HEK293 (cell line): Measurements from ENCODE around the gene GALNT16.

Experiments used
- CTCF ChIA-PET: fragments of 350-600 bp; formaldehyde crosslinking; extraction: SDS; loops from one replicate; lab custom pipeline; 2021; ENCODE audit warnings: antibody characterized with exemption; lab: Yijun Ruan, JAX
- POLR2A ChIA-PET: fragments of 300-600 bp; formaldehyde crosslinking; extraction: SDS; loops from one replicate; lab custom pipeline; 2020; ENCODE audit warnings: antibody characterized with exemption, inconsistent platforms; lab: Yijun Ruan, JAX
- H3K27ac ChIP-seq: fragments of 200-500 bp; sonication (Bioruptor generic); 2 replicates; pipeline ENCODE4 v1.5.1; 2014; ENCODE audit warnings: low read depth, low read length, control low read depth, inconsistent platforms; ENCODE audit errors: extremely low read depth
- H3K36me3 ChIP-seq, 2 experiments: fragments of 200-500 bp in 1 of 2; sonication (Bioruptor generic) in 1 of 2; 1 replicate in 1 of 2; 2 replicates in 1 of 2; pipeline ENCODE4 v1.5.1; 2014 to 2017; ENCODE audit warnings: inconsistent platforms in 2 of 2, low read length in 2 of 2; ENCODE audit not compliant: control insufficient read depth in 2 of 2, insufficient read depth in 1 of 2
- H3K4me1 ChIP-seq: fragments of 200-500 bp; sonication (Bioruptor generic); 2 replicates; pipeline ENCODE4 v1.5.1; 2014; ENCODE audit warnings: mild to moderate bottlenecking, low read length, inconsistent platforms; ENCODE audit not compliant: control insufficient read depth, insufficient read depth
- H3K4me3 ChIP-seq: 2 replicates; pipeline ENCODE4 v1.5.1; 2011; ENCODE audit warnings: low read depth, mild to moderate bottlenecking, control low read depth, low read length, moderate library complexity
- H3K9me3 ChIP-seq: fragments of 200-500 bp; sonication (Bioruptor generic); 2 replicates; pipeline ENCODE4 v1.5.1; 2014; ENCODE audit warnings: low read depth, low read length, inconsistent platforms; ENCODE audit not compliant: control insufficient read depth, insufficient read depth
- HOXC10 ChIP-seq: sonication (generic); formaldehyde crosslinking; IDR thresholded peaks from 2 replicates; pipeline ENCODE4 v1.8.1; 2023; ENCODE audit warnings: mild to moderate bottlenecking, missing genetic modification reagents
- KLF7 ChIP-seq: fragments of 450-650 bp; formaldehyde crosslinking; IDR thresholded peaks from 2 replicates; pipeline ENCODE4 v1.5.1; 2016; ENCODE audit warnings: missing biosample characterization, missing genetic modification characterization, borderline replicate concordance
- SALL2 ChIP-seq: fragments of 450-650 bp; formaldehyde crosslinking; IDR thresholded peaks from 2 replicates; pipeline ENCODE4 v1.5.0; 2017; ENCODE audit warnings: missing biosample characterization, mild to moderate bottlenecking, missing genetic modification characterization, borderline replicate concordance
- SETDB1 ChIP-seq: IDR thresholded peaks from one replicate; pipeline ENCODE4 v1.6.1; 2017; ENCODE audit warnings: mild to moderate bottlenecking, low read length, moderate library complexity, mixed read lengths; ENCODE audit not compliant: insufficient read length
- YY2 ChIP-seq: fragments of 450-650 bp; formaldehyde crosslinking; IDR thresholded peaks from 2 replicates; pipeline ENCODE4 v1.5.1; 2016; ENCODE audit warnings: missing biosample characterization, missing genetic modification characterization
- ZBTB7A ChIP-seq: fragments of 450-650 bp; formaldehyde crosslinking; IDR thresholded peaks from 2 replicates; pipeline ENCODE4 v1.5.1; 2016; ENCODE audit warnings: low read depth, missing biosample characterization, missing genetic modification characterization
- ZEB2 ChIP-seq: fragments of 450-650 bp; formaldehyde crosslinking; IDR thresholded peaks from 2 replicates; pipeline ENCODE4 v1.5.1; 2016; ENCODE audit warnings: missing biosample characterization, missing genetic modification characterization
- ZFP37 ChIP-seq: fragments of 450-650 bp; formaldehyde crosslinking; IDR thresholded peaks from 2 replicates; pipeline ENCODE4 v1.5.1; 2016; ENCODE audit warnings: missing biosample characterization, missing genetic modification characterization
- ZNF146 ChIP-seq: fragments of 450-650 bp; formaldehyde crosslinking; IDR thresholded peaks from 2 replicates; pipeline ENCODE4 v1.5.1; 2016; ENCODE audit warnings: missing biosample characterization, missing genetic modification characterization
- ZNF174 ChIP-seq: fragments of 450-650 bp; formaldehyde crosslinking; IDR thresholded peaks from 2 replicates; pipeline ENCODE4 v1.5.0; 2017; ENCODE audit warnings: missing biosample characterization, mild to moderate bottlenecking, missing genetic modification characterization
- ZNF175 ChIP-seq: fragments of 450-650 bp; formaldehyde crosslinking; IDR thresholded peaks from 2 replicates; pipeline ENCODE4 v1.5.1; 2016; ENCODE audit warnings: missing biosample characterization, missing genetic modification characterization
- ZNF248 ChIP-seq: fragments of 450-650 bp; formaldehyde crosslinking; IDR thresholded peaks from 2 replicates; pipeline ENCODE4 v1.5.1; 2017; ENCODE audit warnings: missing biosample characterization, missing genetic modification characterization
- ZNF274 ChIP-seq, 2 experiments: fragments of 200-500 bp in 1 of 2; fragments of 450-650 bp in 1 of 2; sonication (Bioruptor generic) in 1 of 2; formaldehyde crosslinking in 1 of 2; IDR thresholded peaks; 2 replicates each; pipeline versions ENCODE4 v1.5.1 to v1.6.1; 2014 to 2016; ENCODE audit warnings: borderline replicate concordance in 1 of 2, inconsistent platforms in 1 of 2, low read length in 1 of 2, missing biosample characterization in 1 of 2, missing genetic modification characterization in 1 of 2
- ZNF423 ChIP-seq: fragments of 450-650 bp; formaldehyde crosslinking; IDR thresholded peaks from 2 replicates; pipeline ENCODE4 v1.5.1; 2016; ENCODE audit warnings: missing biosample characterization, missing genetic modification characterization
- ZNF626 ChIP-seq: fragments of 450-650 bp; sonication (Bioruptor Pico); formaldehyde crosslinking; IDR thresholded peaks from 2 replicates; pipeline ENCODE4 v1.5.1; 2018; ENCODE audit warnings: missing biosample characterization, missing genetic modification characterization, inconsistent platforms
- ZNF660 ChIP-seq: fragments of 450-650 bp; IDR thresholded peaks from 2 replicates; pipeline ENCODE4 v1.5.1; 2018; ENCODE audit warnings: missing biosample characterization, mild to moderate bottlenecking, missing genetic modification characterization
- ZNF701 ChIP-seq: fragments of 450-650 bp; formaldehyde crosslinking; IDR thresholded peaks from 2 replicates; pipeline ENCODE4 v1.5.1; 2016; ENCODE audit warnings: missing biosample characterization, missing genetic modification characterization
- ZNF76 ChIP-seq: fragments of 450-650 bp; formaldehyde crosslinking; IDR thresholded peaks from 2 replicates; pipeline ENCODE4; 2016; ENCODE audit warnings: low read depth, missing biosample characterization, missing genetic modification characterization, borderline replicate concordance
- ZNF777 ChIP-seq: fragments of 450-650 bp; formaldehyde crosslinking; IDR thresholded peaks from 2 replicates; pipeline ENCODE4 v1.5.1; 2017; ENCODE audit warnings: missing biosample characterization, missing genetic modification characterization, borderline replicate concordance
- ZSCAN16 ChIP-seq: fragments of 450-650 bp; formaldehyde crosslinking; IDR thresholded peaks from 2 replicates; pipeline ENCODE4 v1.5.1; 2016; ENCODE audit warnings: missing biosample characterization, missing genetic modification characterization
- ZSCAN23 ChIP-seq: fragments of 450-650 bp; formaldehyde crosslinking; IDR thresholded peaks from 2 replicates; pipeline ENCODE4 v1.5.1; 2016; ENCODE audit warnings: missing biosample characterization, missing genetic modification characterization
- ZSCAN4 ChIP-seq: fragments of 450-650 bp; formaldehyde crosslinking; IDR thresholded peaks from 2 replicates; pipeline ENCODE4 v1.5.1; 2017; ENCODE audit warnings: missing biosample characterization, missing genetic modification characterization
- TF ChIP-seq, protein P1 (sequence below): fragments of 450-650 bp; formaldehyde crosslinking; IDR thresholded peaks from 2 replicates; pipeline ENCODE4 v1.5.1; 2016; ENCODE audit warnings: missing biosample characterization, missing genetic modification characterization, borderline replicate concordance
- TF ChIP-seq, protein P2 (sequence below): fragments of 450-650 bp; formaldehyde crosslinking; IDR thresholded peaks from 2 replicates; pipeline ENCODE4 v1.5.1; 2016; ENCODE audit warnings: missing biosample characterization, missing genetic modification characterization

The GALNT16 gene

DNA sequence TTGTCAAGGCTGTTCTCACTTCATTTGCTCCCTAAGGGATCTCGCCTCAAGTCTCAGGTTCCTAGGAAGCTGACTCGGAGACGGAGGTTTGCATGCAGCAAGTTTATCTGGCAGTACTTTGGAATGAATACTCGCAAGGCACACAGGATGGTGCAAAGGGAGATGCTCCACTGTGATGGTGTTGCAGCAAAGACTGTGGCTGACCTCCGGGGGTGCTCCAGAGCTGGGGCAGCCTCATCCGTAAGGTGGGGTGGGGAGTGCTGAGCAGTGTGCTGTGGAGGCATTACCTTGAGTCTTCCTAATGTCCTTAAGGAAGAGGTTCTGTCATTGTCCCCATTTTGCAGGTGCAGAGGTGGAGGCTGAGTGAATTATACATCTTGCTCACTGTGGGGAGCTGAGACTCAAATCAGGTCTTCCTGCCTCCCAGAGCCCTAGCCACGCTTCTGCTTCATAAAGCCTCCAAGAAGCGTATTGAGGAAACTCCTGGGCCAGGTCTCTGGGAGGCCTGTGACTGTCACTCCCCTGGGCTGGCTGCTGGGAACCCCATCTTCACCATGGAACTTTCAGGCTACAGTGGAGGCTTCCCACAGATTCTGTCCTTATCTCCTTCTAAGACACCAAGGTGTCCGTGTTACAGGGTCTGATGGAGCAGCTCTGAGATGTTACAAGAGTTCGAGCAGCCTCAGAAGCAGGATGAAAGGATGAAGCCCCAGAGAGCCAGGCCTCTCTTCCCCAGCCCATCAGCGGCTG lies 39.5 kb downstream of the GALNT16 start (continued):
- TF ChIP-seq, protein P1, sequence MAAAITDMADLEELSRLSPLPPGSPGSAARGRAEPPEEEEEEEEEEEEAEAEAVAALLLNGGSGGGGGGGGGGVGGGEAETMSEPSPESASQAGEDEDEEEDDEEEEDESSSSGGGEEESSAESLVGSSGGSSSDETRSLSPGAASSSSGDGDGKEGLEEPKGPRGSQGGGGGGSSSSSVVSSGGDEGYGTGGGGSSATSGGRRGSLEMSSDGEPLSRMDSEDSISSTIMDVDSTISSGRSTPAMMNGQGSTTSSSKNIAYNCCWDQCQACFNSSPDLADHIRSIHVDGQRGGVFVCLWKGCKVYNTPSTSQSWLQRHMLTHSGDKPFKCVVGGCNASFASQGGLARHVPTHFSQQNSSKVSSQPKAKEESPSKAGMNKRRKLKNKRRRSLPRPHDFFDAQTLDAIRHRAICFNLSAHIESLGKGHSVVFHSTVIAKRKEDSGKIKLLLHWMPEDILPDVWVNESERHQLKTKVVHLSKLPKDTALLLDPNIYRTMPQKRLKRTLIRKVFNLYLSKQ (tag by site-specific recombination): no peak
- no peak for TF ChIP-seq ZNF274 (IDR thresholded peaks at IDR 0.05; ENCODE audit: low read length)
- no peak for TF ChIP-seq ZNF274 (tag by site-specific recombination; IDR thresholded peaks at IDR 0.05; ENCODE audit: borderline replicate concordance)
- TF ChIP-seq SETDB1: no peak
- no peak for TF ChIP-seq ZSCAN23 (tag by site-specific recombination)
- no peak for TF ChIP-seq ZEB2 (tag by site-specific recombination)
- TF ChIP-seq KLF7 (tag by site-specific recombination): no peak
- no peak for TF ChIP-seq ZNF175 (tag by site-specific recombination)
- TF ChIP-seq, all 188 proteins: peak for 0

- no peak overlapping the region for H3K4me3 ChIP-seq
- H3K36me3 ChIP-seq: no peaks in the 10 kb centered on the region
- H3K27ac ChIP-seq: no peak overlapping the region
- CTCF ChIA-PET: interaction anchor here (0.8 to 2.1 kb wide), 2 partner anchors 13 to 44 kb away, joined by 5 to 9 read pairs; no protein-coding TSS in a partner anchor
- no peaks in the 10 kb centered on the region for H3K4me1 ChIP-seq
- no peaks in the 10 kb centered on the region for H3K9me3 ChIP-seq
- TF ChIP-seq ZBTB7A (tag by site-specific recombination): no peak
- no peak for TF ChIP-seq YY2 (tag by site-specific recombination)
- no peak for TF ChIP-seq ZNF701 (tag by site-specific recombination)
- no peak for TF ChIP-seq ZNF423 (tag by site-specific recombination)
- TF ChIP-seq ZFP37 (tag by site-specific recombination): no peak
- TF ChIP-seq ZNF146 (tag by site-specific recombination): no peak
- TF ChIP-seq ZNF174 (tag by site-specific recombination): no peak
- no peak for TF ChIP-seq ZSCAN4 (tag by site-specific recombination)
- TF ChIP-seq ZNF660 (tag by site-specific recombination): no peak
- TF ChIP-seq SALL2 (tag by site-specific recombination): no peak
- TF ChIP-seq HOXC10 (CRISPR knock-in tag): no peak
- TF ChIP-seq ZSCAN16 (tag by site-specific recombination): no peak
- TF ChIP-seq ZNF777 (tag by site-specific recombination): no peak
- no peak for TF ChIP-seq ZNF626
- no peak for TF ChIP-seq ZNF248
- TF ChIP-seq, protein P2, sequence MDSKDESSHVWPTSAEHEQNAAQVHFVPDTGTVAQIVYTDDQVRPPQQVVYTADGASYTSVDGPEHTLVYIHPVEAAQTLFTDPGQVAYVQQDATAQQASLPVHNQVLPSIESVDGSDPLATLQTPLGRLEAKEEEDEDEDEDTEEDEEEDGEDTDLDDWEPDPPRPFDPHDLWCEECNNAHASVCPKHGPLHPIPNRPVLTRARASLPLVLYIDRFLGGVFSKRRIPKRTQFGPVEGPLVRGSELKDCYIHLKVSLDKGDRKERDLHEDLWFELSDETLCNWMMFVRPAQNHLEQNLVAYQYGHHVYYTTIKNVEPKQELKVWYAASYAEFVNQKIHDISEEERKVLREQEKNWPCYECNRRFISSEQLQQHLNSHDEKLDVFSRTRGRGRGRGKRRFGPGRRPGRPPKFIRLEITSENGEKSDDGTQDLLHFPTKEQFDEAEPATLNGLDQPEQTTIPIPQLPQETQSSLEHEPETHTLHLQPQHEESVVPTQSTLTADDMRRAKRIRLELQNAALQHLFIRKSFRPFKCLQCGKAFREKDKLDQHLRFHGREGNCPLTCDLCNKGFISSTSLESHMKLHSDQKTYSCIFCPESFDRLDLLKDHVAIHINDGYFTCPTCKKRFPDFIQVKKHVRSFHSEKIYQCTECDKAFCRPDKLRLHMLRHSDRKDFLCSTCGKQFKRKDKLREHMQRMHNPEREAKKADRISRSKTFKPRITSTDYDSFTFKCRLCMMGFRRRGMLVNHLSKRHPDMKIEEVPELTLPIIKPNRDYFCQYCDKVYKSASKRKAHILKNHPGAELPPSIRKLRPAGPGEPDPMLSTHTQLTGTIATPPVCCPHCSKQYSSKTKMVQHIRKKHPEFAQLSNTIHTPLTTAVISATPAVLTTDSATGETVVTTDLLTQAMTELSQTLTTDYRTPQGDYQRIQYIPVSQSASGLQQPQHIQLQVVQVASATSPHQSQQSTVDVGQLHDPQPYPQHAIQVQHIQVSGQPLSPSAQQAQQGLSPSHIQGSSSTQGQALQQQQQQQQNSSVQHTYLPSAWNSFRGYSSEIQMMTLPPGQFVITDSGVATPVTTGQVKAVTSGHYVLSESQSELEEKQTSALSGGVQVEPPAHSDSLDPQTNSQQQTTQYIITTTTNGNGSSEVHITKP: no peak
- no peak for TF ChIP-seq ZNF76
- POLR2A ChIA-PET: no interaction called here
Measured at GRCh38 chr14:69300601-69301221, 40.8 kb downstream of the GALNT16 start.
